GM12875 (cell line): Measurements from ENCODE around the gene LPCAT1.

Experiments used
- H3K4me3 ChIP-seq: one replicate; pipeline ENCODE4 v1.5.1; 2011; ENCODE audit warnings: low read depth, low read length, control low read depth
- TF ChIP-seq, protein P1 (sequence below): IDR thresholded peaks from 2 replicates; pipeline ENCODE4 v1.5.1; 2011; ENCODE audit warnings: low read depth, mild to moderate bottlenecking, control low read depth, inconsistent platforms, low read length, moderate library complexity, borderline replicate concordance; ENCODE audit not compliant: insufficient read depth

The LPCAT1 gene

DNA sequence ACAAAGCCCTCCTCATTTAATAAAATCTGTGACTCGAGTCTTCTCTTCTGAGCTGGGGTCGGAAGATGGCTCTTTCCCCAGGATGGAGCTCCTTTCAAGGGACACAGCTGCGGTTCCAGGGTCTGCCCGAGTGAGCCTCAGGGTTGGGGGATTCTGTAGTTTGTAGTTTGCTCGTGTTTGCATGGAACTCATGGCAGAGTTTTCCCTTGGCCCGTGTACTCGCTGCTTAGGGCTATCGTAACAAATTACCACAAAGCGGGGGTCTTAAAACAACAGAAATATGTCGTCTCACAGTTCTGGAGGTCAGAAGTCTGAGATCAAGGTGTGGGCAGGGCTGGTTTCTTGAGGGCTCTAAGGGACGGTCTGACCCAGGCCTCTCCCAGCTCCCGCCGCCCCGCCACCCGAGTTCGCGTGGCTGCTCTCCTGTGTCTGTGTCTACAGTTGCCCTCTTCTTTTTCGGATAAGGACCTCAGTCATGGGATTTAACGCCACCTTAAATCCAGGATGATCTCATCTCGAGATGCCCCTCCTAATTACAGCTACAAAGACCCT, 13.9 kb upstream of the LPCAT1 start:
- no peak overlapping the region for H3K4me3 ChIP-seq
- TF ChIP-seq, protein P1, sequence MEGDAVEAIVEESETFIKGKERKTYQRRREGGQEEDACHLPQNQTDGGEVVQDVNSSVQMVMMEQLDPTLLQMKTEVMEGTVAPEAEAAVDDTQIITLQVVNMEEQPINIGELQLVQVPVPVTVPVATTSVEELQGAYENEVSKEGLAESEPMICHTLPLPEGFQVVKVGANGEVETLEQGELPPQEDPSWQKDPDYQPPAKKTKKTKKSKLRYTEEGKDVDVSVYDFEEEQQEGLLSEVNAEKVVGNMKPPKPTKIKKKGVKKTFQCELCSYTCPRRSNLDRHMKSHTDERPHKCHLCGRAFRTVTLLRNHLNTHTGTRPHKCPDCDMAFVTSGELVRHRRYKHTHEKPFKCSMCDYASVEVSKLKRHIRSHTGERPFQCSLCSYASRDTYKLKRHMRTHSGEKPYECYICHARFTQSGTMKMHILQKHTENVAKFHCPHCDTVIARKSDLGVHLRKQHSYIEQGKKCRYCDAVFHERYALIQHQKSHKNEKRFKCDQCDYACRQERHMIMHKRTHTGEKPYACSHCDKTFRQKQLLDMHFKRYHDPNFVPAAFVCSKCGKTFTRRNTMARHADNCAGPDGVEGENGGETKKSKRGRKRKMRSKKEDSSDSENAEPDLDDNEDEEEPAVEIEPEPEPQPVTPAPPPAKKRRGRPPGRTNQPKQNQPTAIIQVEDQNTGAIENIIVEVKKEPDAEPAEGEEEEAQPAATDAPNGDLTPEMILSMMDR: no peak

DNA sequence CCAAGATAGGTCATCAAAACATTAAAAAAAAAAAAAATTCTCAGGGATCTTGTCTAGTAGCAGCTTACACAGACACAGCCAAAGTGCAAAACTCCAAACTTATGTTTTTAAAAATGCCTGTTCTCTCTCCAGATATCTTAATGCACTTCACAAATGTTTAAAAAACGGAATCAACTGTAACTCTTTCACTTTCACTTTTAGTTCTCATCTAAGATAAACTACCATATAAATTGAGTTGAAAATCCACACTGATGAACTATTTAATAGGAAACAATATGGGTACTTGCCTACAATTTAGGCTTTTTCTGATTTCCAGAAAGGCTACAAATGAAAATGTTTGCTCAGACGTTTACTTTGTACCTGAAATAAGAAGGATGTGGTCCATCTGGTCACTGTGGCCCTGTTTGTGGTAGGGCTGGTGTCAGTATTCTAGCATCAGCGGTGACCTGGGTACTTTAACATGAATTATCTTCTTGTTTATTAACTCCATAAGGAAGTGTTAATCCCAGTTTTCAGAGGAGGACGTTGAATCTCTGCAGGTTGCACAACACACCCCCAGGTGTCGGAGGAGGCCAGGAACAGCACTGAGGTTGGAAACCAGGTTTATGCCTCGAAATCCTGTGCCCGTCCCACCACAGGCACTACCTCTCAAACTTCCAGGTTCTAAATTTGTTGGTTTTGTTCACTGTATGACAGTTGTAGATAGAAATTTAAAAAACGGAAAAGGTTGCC, 13.3 kb upstream of the LPCAT1 start:
- H3K4me3 ChIP-seq: peak overlapping the region; percentile 24
- TF ChIP-seq, protein P1: no peak

DNA sequence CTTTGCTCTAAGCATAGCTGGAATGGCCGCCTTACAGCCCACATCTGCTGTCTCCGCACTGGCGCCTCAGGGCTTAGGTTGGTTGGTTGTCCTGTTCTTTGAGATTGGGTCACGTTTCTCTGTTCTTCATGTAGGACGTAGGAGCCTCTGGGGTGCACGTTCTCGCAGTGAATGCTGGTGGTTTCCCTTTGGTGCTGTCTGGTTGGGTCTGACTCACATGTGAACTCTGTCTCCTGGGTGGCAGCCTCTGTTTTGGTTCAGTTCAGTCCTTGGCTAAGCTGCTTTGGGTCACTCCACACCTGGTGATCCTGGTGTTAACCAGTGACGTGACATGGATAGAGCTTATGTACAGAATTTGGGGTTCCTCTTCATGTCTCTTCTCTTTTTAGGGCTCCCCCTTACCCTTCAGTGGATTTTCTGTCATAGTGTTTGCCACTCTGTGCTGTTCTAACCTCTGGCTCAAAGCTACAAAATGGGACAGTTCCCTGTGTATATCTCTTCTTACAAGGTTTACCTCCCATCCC, 12.6 kb upstream of the LPCAT1 start:
- peak overlapping the region; percentile 24 for H3K4me3 ChIP-seq
- TF ChIP-seq, protein P1: no peak

DNA sequence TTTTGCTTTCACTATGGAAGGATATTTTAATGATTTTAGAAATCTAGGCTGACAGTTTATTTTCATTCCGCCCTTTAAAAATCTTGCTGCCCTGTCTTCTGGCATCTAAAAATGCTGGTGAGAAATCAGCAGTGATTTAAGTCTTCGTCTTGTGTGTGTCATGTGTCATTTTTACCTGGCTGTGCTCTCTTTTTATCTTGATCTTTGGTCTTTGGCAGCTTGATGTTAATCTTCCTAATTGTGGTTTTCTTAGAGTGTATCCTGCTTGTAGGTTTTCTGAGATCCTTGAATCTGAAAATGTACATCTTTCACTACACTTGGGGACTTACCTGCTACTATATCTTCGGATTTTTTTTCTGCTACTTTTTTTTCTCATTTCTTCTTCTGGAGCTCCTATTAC, 11.9 kb upstream of the LPCAT1 start:
- peak overlapping the region; percentile 17 for H3K4me3 ChIP-seq
- TF ChIP-seq, protein P1: no peak

DNA sequence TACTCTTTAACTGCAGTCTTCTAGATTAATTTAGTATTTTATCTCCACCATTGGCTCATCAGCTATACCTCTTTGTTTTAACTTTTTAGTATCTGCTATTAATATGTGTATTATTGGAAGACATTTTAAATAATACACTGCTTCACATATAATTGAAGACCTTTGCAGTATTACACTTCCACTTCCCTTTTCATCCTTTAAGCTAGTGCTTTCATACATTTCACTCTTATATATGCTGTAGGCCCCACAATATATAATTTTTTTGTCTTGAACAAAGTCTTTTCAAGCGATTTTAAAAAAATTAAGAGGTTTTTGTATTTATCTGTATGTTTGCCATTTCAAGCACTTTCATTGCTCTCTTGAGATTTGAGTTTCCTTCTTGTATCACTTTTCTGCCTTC, 8.6 kb upstream of the LPCAT1 start:
- TF ChIP-seq, protein P1: no peak
- no peak overlapping the region for H3K4me3 ChIP-seq

DNA sequence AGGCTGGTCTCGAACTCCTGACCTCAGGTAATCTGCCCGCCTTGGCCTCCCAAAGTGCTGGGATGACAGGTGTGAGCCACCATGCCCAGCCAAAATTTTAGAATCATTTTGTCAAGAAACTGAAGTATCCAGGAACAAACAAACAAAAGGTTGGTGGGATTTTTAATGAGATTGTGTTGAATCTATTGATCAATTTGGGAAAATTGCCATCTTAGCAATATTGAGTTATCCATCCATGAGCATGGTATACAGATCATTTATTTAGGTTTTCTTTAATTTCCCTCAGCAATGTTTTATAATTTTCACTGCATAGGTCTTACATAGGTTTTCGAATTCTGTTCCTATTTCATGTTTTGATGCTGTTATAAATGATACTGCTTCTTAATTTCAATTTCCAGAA, 5.7 kb upstream of the LPCAT1 start:
- TF ChIP-seq, protein P1: no peak
- no peak overlapping the region for H3K4me3 ChIP-seq
